NCI-H446 treated with DMSO at 0.1 percent for 48 hours (cell line): ENCODE measurements around the gene ZNF695.
"Not testable (repeated sequence)": the region's sequence is repeated elsewhere in the genome, so short reads cannot be mapped to it uniquely, and the experiment has no call there.

Experiments
- DNase-seq: peaks from one replicate; lab custom pipeline; 2025; lab: John Stamatoyannopoulos, UW

Gene ZNF695

DNA sequence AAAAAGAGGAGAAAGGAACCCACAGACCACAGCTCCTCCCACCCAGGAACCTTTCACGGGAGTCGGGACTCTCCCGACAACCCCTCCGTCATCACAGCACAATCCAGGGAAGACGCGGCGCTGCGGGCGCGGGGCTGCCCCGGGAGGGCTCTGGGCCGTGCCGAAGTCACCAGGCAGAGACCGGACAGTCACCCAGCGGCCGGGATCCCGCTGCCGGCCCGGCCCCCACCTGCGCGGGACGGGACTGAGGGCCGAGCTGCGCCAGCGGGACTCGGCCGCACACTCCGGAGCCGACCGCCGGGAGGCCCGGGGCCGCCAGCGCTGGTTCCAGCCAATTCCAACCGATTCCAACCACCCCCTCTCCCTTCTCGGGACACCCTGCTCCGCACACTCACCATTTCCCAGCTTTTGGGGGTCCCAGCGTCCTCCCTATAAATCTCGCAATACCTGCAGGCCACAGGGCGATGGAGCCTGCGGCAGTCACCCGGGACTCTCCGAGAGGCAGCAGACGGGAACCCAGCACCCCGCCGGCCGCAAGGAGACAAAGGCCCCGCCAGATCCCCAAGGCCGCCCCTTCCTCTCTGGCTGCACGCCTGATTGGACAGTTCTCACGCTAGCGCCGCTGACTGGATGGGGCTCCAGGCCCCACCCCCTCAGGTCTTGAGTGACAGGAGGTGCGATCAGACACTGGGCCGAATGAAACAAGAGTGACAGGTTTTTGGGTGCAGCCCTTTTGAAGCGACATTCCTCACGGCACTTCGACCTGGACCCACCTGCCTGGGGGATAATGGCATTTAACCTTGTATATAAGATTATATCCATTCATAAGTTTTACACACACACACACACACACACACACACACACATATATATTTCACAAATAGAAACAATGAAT, at the start of gene ZNF695:
Gene ZNF695 (minus strand): TSS at position 547 of the 895 bp plus-strand sequence. CDS start 149 bp downstream, at position 398.
- DNase-seq: peak; percentile 92

- no peak for DNase-seq
These were observed 48.2 kb upstream of the ZNF695 start for GRCh38 chr1:247056071-247056470.

GRCh38 chr1:247054992-247055415, 47.1 kb upstream of the ZNF695 start:
- no peak for DNase-seq

DNA sequence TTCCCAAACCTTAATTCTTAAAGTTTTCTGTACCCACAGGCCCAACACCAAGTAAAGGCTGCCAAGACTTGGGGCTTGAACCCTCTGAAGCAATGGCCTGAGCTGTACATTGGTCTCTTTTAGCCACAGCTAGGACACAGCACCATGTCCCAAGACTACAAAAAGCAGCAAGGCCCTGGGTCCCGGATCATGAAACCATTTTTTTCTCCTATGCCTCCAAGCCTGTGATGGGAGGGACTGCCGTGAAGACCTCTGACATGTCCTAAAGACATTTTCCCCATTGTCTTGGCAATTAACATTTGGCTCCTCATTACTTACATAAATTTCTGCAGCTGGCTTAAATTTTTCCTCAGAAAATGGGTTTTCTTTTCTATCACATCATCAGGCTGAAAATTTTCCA, 39.8 kb upstream of the ZNF695 start:
- no peak for DNase-seq

- no peak for DNase-seq
These were observed 39.4 kb upstream of the ZNF695 start for GRCh38 chr1:247047260-247047659.

GRCh38 chr1:247043406-247043805, 35.5 kb upstream of the ZNF695 start:
- no peak for DNase-seq

DNA sequence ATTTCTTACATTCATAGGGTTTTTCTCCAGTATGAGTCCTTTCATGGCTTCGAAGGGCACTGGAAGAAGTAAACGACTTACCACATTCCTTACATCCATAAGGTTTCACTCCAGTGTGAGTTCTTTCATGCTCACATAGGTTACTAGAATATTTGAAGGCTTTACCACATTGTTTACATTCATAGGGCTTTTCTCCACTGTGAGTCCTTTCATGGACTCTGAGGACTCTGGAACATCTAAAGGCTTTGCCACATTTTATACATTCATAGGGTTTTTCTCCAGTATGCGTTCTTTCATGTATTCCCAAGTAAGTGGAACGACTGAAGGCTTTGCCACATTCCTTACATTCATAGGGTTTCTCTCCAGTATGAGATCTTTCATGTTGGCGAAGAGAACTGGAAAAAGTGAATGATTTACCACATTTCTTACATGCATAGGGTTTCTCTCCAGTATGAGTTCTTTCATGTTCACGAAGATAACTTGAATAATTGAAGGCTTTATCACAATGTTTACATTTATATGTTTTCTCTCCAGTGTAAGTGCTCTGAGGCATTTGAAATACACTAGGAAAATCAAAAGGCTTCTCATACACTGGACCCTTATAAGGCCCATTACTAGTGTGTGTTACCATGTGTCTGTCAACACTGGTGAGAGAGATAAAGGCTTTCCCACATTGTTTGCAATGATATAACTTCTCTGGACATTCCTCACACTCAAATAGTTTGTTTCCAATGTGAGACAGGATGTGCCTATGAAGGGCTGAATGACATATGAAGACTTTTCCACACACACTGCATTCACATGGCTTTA, 29.9 kb upstream of the ZNF695 start:
- no peak for DNase-seq

- DNase-seq: not testable (repeated sequence)
These were observed 24.4 kb upstream of the ZNF695 start for GRCh38 chr1:247032306-247032705.

- DNase-seq: not testable (repeated sequence)
These were observed 16.8 kb upstream of the ZNF695 start for GRCh38 chr1:247024658-247025057.

- DNase-seq: no peak
These were observed 5.5 kb upstream of the ZNF695 start for GRCh38 chr1:247013391-247013790.

DNA sequence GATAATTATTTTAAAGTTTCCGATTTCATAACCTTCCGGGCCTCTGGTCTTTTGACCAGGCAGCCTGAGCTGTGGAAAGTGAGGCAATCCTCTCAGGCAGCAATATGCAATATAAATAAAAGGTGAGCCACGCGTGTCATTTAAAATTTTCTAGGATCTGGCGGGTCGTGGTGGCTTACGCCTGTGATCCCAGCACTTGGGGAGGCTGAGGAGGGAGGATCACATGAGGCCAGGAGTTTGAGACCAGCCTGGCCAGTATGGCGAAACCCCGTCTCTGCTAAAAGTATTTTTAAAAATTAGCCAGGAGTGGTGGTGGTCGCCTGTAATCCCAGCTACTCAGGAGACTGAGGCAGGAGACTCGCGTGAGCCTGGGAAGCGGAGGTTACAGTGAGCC, 546 bp upstream of the ZNF695 start:
- no peak for DNase-seq

DNA sequence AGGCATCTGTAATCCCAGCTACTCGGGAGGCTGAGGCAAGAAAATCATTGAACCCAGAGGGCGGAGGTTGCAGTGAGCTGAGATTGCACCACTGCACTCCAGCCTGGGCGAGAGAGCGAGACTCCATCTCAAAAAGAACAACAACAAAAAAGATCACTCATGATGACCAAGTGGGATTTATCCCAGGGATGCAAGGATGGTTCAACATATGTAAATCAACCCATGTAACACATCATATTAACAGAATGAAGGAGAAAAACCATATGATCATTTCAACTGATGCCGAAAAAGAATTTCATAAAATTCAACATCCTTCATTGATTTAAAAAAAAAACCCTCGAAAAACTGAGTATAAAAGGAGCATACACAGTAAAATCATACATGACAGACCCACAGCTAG, 3.8 kb downstream of the ZNF695 start:
- DNase-seq: not testable (repeated sequence)

DNA sequence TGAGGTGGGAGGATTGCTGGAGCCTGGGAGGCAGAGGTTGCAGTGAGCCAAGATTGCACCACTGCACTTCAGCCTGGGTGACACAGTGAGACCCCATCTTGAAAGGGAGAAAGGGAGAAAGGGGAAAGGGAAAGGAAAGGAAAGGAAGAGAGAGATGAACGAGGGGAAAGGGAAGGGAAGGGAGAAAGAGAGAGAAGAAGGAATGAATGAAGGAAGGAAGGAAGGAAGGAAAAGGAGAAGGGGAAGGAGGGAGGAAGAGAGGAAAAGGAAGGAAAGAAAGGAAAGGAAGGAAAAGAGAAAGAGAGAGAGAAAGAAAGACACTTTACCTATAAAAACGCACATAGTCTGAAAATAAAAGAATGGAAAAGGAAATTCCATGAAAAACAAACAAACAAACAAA, 18.0 kb downstream of the ZNF695 start:
- no peak for DNase-seq

DNA sequence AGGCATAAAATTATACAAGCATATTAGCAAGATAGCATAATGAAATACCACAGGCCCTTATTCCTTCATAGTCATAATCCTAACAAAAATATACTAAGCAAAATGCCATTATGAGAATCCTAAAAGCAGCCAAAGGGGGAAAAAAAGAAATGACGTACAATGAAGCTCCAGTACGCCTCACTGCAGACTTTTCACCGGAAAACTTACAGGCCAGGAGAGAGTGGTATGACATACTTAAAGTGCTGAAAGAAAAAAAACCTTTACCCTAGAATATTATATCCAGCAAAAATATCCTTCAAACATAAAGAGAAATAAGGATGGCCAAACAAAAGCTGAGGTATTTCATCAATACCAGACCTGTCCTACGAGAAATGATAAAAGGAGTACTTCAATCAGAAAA, 19.5 kb downstream of the ZNF695 start:
- DNase-seq: no peak

GRCh38 chr1:246987083-246987690, 20.7 kb downstream of the ZNF695 start:
- no peak for DNase-seq

GRCh38 chr1:246978785-246979184, 29.1 kb downstream of the ZNF695 start:
- no peak for DNase-seq

DNA sequence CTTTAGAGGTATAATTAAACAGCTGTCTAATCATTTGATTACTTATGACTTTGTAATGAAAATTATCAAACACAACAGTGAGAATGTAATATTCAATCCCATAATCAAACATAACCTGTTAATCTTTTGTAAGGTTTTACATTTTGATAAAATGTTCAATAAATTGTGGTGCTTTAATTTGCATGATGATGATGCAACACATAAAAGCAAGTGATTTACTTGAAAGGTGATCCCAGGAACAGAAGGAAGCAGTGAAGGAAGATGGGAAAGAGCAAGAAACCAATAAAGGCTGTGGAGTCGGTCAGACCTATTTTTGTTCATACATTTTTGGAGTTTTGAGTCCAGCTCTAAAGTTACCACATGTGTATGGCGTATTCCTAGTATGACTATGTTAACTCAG, 29.6 kb downstream of the ZNF695 start:
- DNase-seq: no peak

DNA sequence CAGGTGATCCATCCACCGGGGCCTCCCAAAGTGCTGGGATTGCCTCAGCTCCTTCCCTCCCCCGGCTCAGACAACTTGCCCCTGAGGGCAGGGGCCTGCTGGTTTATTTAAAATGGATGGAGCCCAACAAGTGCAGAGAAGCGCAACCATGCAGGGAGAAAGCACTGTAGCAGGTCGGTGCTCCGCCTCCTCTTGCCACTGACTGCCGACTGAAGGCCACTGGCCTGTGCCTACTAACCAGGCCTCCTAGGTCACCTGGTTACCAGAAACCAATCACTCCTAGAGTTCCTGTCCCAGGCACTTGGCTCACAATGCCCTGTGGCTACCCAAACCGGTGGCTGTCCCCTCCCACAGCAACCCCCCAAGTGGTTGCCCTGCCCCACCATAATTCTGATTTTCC, 35.9 kb downstream of the ZNF695 start:
- no peak for DNase-seq

GRCh38 chr1:246971090-246971721, 36.7 kb downstream of the ZNF695 start:
- no peak for DNase-seq

- no peak for DNase-seq
These were observed 38.2 kb downstream of the ZNF695 start for GRCh38 chr1:246969621-246970020.

DNA sequence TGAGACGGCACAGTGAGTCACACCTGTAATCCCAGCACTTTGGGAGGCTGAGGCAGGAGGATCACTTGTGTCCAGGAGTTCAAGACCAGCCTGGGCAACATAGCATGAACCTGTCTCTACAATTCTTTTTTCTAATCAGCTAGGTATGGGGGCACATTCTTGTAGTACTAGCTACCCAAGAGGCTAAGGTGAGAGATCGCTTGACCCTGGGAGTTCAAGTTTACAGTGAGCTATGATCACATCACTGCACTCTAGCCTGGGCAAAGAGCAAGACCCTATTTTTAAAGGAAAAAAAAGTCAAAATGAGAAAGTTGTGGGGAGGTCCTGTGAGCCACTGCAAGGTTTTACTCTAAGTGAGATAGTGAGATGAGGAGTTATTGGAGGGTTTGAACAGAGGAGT, 41.4 kb downstream of the ZNF695 start:
- DNase-seq: no peak
